Upper lobe of left lung (tissue), 4 donors: Measurements from ENCODE around the gene METTL23.

Experiments
- CTCF ChIP-seq, 6 experiments: fragments of 450-650 bp in 4 of 6; fragments of 200-600 bp in 2 of 6; sonication (generic) in 2 of 6; IDR thresholded peaks; one replicate each; pipeline ENCODE4 v1.5.1; 2016 to 2019; ENCODE audit warnings: antibody characterized with exemption in 6 of 6
- POLR2A ChIP-seq, 4 donors: fragments of 450-650 bp; IDR thresholded peaks; one replicate each; pipeline ENCODE4 v1.5.1; 2016 to 2017; ENCODE audit warnings: antibody characterized with exemption in 4 of 4, mild to moderate bottlenecking in 2 of 4
- POLR2AphosphoS5 ChIP-seq, 2 donors: sonication (generic); formaldehyde crosslinking; IDR thresholded peaks; one replicate each; pipeline ENCODE4 v1.5.1; 2017; ENCODE audit warnings: antibody characterized with exemption in 2 of 2

- TF ChIP-seq CTCF (IDR thresholded peaks at IDR 0.05) = no peak
- TF ChIP-seq POLR2AphosphoS5 (IDR thresholded peaks at IDR 0.05) = peak; percentile 86 to 92
- TF ChIP-seq POLR2A (IDR thresholded peaks at IDR 0.05) = peak in 1 of 4 donors; percentile 33
Observed at GRCh38 chr17:76716146-76716838, 10.3 kb upstream of the METTL23 start.
